OCI-LY3 (cell line): ENCODE results near the gene LHPP.
"Not testable (repeated sequence)": the region's sequence is repeated elsewhere in the genome, so short reads cannot be mapped to it uniquely, and the experiment has no call there.

ENCODE experiments used
- CTCF ChIP-seq: fragments of 200-600, 300-600 bp; sonication (generic); IDR thresholded peaks from 2 replicates; pipeline ENCODE4 v1.5.1; 2014; ENCODE audit warnings: antibody characterized with exemption, low read length, low read depth
- EZH2phosphoT487 ChIP-seq: fragments of 200-600 bp; shearing (Covaris generic); IDR thresholded peaks from 2 replicates; pipeline ENCODE4 v1.6.1; 2018; ENCODE audit warnings: antibody characterized with exemption, mixed run types, low read depth

DNA sequence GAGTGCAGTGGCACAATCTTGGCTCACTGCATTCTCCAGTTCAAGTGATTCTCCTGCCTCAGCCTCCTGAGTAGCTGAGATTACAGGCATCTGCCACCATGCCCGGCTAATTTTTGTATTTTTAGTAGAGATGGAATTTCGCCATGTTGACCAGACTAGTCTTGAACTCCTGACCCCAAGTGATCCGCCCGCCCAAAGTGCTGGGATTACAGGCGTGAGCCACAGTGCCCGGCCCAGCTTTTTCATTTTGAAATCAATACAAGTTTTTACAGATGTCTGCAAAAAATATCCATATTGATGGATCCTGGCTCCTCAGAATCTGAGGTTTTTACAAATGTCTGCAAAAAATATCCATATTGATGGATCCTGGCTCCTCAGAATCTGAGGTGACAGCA lies 126.7 kb downstream of the LHPP start:
- TF ChIP-seq CTCF, EZH2phosphoT487: not testable (repeated sequence)
